IMR-90 (cell line): Measurements from ENCODE around the gene LENG9. TPM values are rescaled to one million over a fixed set of nuclear protein-coding genes. Genes with fewer than 3 reads are reported as not detected.

Source experiments
- ATAC-seq: fragments of 200-7000 bp; cut with Tn5 transposase; 2 replicates; pipeline ENCODE4 v1.9.1; 2020; ENCODE audit warnings: low read depth, mild to moderate bottlenecking, moderate library complexity
- BruUV-seq: library from RNA; stranded (reverse); fragments of 400-500 nt; replicated peaks from 2 replicates; lab custom pipeline; 2021; lab: Mats Ljungman, UMichigan
- CTCF ChIA-PET: fragments of 300-600 bp; formaldehyde crosslinking; extraction: SDS; loops from one replicate; lab custom pipeline; 2021; ENCODE audit warnings: antibody characterized with exemption; lab: Yijun Ruan, JAX
- POLR2A ChIA-PET: fragments of 300-600 bp; sonication (Branson Sonifier 250); formaldehyde crosslinking; loops from one replicate; lab custom pipeline; 2022; ENCODE audit warnings: antibody characterized with exemption; ENCODE audit not compliant: unreplicated experiment; lab: Charles Lee
- DNase-seq: peaks from one replicate; pipeline ENCODE4 v3.0.0; 2013
- H2AFZ ChIP-seq: replicated peaks from 2 replicates; pipeline ENCODE3; 2013; ENCODE audit warnings: low read length, mild to moderate bottlenecking; ENCODE audit not compliant: poor library complexity
- H2AK5ac ChIP-seq: 2 replicates; pipeline ENCODE4 v1.6.1; 2013; ENCODE audit warnings: low read depth, low read length, inconsistent platforms
- H2AK9ac ChIP-seq: replicated peaks from 2 replicates; pipeline ENCODE3; 2013; ENCODE audit warnings: mild to moderate bottlenecking, low read depth, low read length, moderate library complexity; ENCODE audit not compliant: poor library complexity
- H2BK120ac ChIP-seq: 2 replicates; pipeline ENCODE4 v1.6.1; 2013; ENCODE audit warnings: low read depth, low read length, inconsistent platforms
- H2BK15ac ChIP-seq: 3 replicates; pipeline ENCODE4 v1.6.1; 2013; ENCODE audit warnings: low read depth, low read length, inconsistent platforms
- H2BK20ac ChIP-seq: 2 replicates; pipeline ENCODE4 v1.6.1; 2013; ENCODE audit warnings: low read depth, mild to moderate bottlenecking, inconsistent platforms, low read length, moderate library complexity
- H2BK5ac ChIP-seq: 2 replicates; pipeline ENCODE4 v1.6.1; 2013; ENCODE audit warnings: mild to moderate bottlenecking, low read depth, low read length, inconsistent platforms; ENCODE audit not compliant: poor library complexity, severe bottlenecking
- H3K14ac ChIP-seq: replicated peaks from 2 replicates; pipeline ENCODE4 v1.6.1; 2013; ENCODE audit warnings: low read depth, low read length, inconsistent platforms
- H3K18ac ChIP-seq: 2 replicates; pipeline ENCODE4 v1.6.1; 2013; ENCODE audit warnings: low read depth, low read length, control low read depth
- H3K23ac ChIP-seq: 2 replicates; pipeline ENCODE4 v1.6.1; 2013; ENCODE audit warnings: low read depth, low read length, inconsistent platforms
- H3K27ac ChIP-seq: 2 replicates; pipeline ENCODE4 v1.5.1; 2013; ENCODE audit warnings: mild to moderate bottlenecking, control low read depth, low read length; ENCODE audit not compliant: insufficient read depth
- H3K27me3 ChIP-seq: 2 replicates; pipeline ENCODE4 v1.6.1; 2013; ENCODE audit warnings: low read length; ENCODE audit not compliant: control insufficient read depth, insufficient read depth
- H3K36me3 ChIP-seq: 2 replicates; pipeline ENCODE4 v1.6.1; 2013; ENCODE audit warnings: low read length, mixed read lengths; ENCODE audit not compliant: control insufficient read depth, insufficient read depth
- H3K4ac ChIP-seq: 2 replicates; pipeline ENCODE4 v1.6.1; 2013; ENCODE audit warnings: low read depth, low read length, inconsistent platforms
- H3K4me1 ChIP-seq: 2 replicates; pipeline ENCODE4 v1.6.1; 2013; ENCODE audit warnings: low read length, mixed read lengths; ENCODE audit not compliant: control insufficient read depth, insufficient read depth
- H3K4me2 ChIP-seq: 2 replicates; pipeline ENCODE4 v1.6.1; 2013; ENCODE audit warnings: low read depth, mild to moderate bottlenecking, control low read depth, low read length, moderate library complexity
- H3K4me3 ChIP-seq: 2 replicates; pipeline ENCODE4 v1.5.1; 2013; ENCODE audit warnings: low read depth, mild to moderate bottlenecking, control low read depth, low read length, moderate library complexity; ENCODE audit not compliant: insufficient read depth
- H3K56ac ChIP-seq: 2 replicates; pipeline ENCODE4 v1.6.1; 2013; ENCODE audit warnings: low read length, inconsistent platforms; ENCODE audit not compliant: insufficient read depth; ENCODE audit errors: extremely low read depth
- H3K79me1 ChIP-seq, 2 experiments: 2 replicates each; pipeline ENCODE4 v1.6.1; 2013; ENCODE audit warnings: low read length in 2 of 2, inconsistent platforms in 1 of 2, low read depth in 1 of 2
- H3K9ac ChIP-seq: 2 replicates; pipeline ENCODE4 v1.6.1; 2013; ENCODE audit warnings: low read depth, low read length, control low read depth
- H3K9me1 ChIP-seq: 2 replicates; pipeline ENCODE4 v1.6.1; 2013; ENCODE audit warnings: low read length, inconsistent platforms; ENCODE audit not compliant: insufficient read depth
- H3K9me3 ChIP-seq: 2 replicates; pipeline ENCODE4 v1.6.1; 2013; ENCODE audit warnings: low read length; ENCODE audit not compliant: control insufficient read depth, insufficient read depth
- H4K20me1 ChIP-seq: 2 replicates; pipeline ENCODE4 v1.6.1; 2013; ENCODE audit warnings: low read length, inconsistent platforms; ENCODE audit not compliant: insufficient read depth
- H4K5ac ChIP-seq: 2 replicates; pipeline ENCODE4 v1.6.1; 2013; ENCODE audit warnings: mild to moderate bottlenecking, low read depth, low read length, control low read depth
- H4K8ac ChIP-seq, 2 experiments: 2 replicates each; pipeline ENCODE4 v1.6.1; 2013; ENCODE audit warnings: low read depth in 2 of 2, low read length in 2 of 2, control low read depth in 1 of 2, inconsistent platforms in 1 of 2
- H4K91ac ChIP-seq: 2 replicates; pipeline ENCODE4 v1.6.1; 2013; ENCODE audit warnings: low read depth, low read length, inconsistent platforms; ENCODE audit not compliant: insufficient read depth
- BHLHE40 ChIP-seq: fragments of 150-350 bp; IDR thresholded peaks from 2 replicates; pipeline ENCODE4 v1.6.1; 2016; ENCODE audit warnings: mild to moderate bottlenecking, low read depth, low read length
- CEBPB ChIP-seq: IDR thresholded peaks from 2 replicates; pipeline ENCODE4 v1.6.1; 2012; ENCODE audit warnings: low read depth, low read length, improper control_type of control experiment
- CHD1 ChIP-seq: IDR thresholded peaks from 2 replicates; pipeline ENCODE4 v1.6.1; 2012; ENCODE audit warnings: low read depth, low read length, improper control_type of control experiment
- ELK1 ChIP-seq: fragments of 150-350 bp; IDR thresholded peaks from 2 replicates; pipeline ENCODE4 v1.6.1; 2016; ENCODE audit warnings: low read depth, mild to moderate bottlenecking, low read length, moderate library complexity, borderline replicate concordance
- FOS ChIP-seq: fragments of 150-350 bp; IDR thresholded peaks from 2 replicates; pipeline ENCODE4 v1.6.1; 2016; ENCODE audit warnings: low read depth, low read length
- MAFK ChIP-seq: IDR thresholded peaks from 2 replicates; pipeline ENCODE4 v1.6.1; 2012; ENCODE audit warnings: low read depth, low read length, improper control_type of control experiment
- MAZ ChIP-seq: IDR thresholded peaks from 2 replicates; pipeline ENCODE4 v1.6.1; 2012; ENCODE audit warnings: low read depth, mild to moderate bottlenecking, low read length, improper control_type of control experiment, moderate library complexity, borderline replicate concordance
- MXI1 ChIP-seq: IDR thresholded peaks from 2 replicates; pipeline ENCODE4 v1.6.1; 2012; ENCODE audit warnings: low read depth, mild to moderate bottlenecking, low read length, moderate library complexity, borderline replicate concordance
- NFE2L2 ChIP-seq: fragments of 150-350 bp; IDR thresholded peaks from 2 replicates; pipeline ENCODE4 v1.6.1; 2016; ENCODE audit warnings: low read depth, mild to moderate bottlenecking, low read length
- POLR2A ChIP-seq: IDR thresholded peaks from 2 replicates; pipeline ENCODE4 v1.6.1; 2012; ENCODE audit warnings: mild to moderate bottlenecking, low read depth, low read length
- RAD21 ChIP-seq: IDR thresholded peaks from 2 replicates; pipeline ENCODE4 v1.6.1; 2012; ENCODE audit warnings: low read length, improper control_type of control experiment
- RCOR1 ChIP-seq: IDR thresholded peaks from 2 replicates; pipeline ENCODE4 v1.6.1; 2012; ENCODE audit warnings: mild to moderate bottlenecking, low read length, improper control_type of control experiment; ENCODE audit not compliant: insufficient replicate concordance
- RFX5 ChIP-seq: IDR thresholded peaks from 2 replicates; pipeline ENCODE4 v1.8.0; 2012; ENCODE audit warnings: low read depth, mild to moderate bottlenecking, low read length, moderate library complexity
- SMC3 ChIP-seq: fragments of 150-350 bp; IDR thresholded peaks from 2 replicates; pipeline ENCODE4 v1.6.1; 2016; ENCODE audit warnings: low read depth, mild to moderate bottlenecking, antibody characterized with exemption, low read length, moderate library complexity
- WGBS, 2 experiments: methylation state at CpG; one replicate each; pipeline versions ENCODE4 v1.1.5 to v1.1.7; 2013; ENCODE audit warnings: missing lambda C conversion rate in 2 of 2; ENCODE audit not compliant: insufficient read length in 1 of 2; ENCODE audit errors: extremely low coverage in 2 of 2; 5-methylcytosine and 5-hydroxymethylcytosine counted together
- dilution Hi-C: fragments of 300-500 bp; cut with HindIII; formaldehyde crosslinking; loops from one replicate; pipeline ENCODE4 v1.14.3; 2018; ENCODE audit warnings: low sequenced_read_pairs; ENCODE audit not compliant: unreplicated experiment
- in situ Hi-C: fragments of 300-500 bp; cut with MboI; formaldehyde crosslinking; loops from 3 replicates; pipeline ENCODE4 v1.14.3; 2019; ENCODE audit warnings: low sequenced_read_pairs, inconsistent platforms, mixed read lengths
- intact Hi-C: fragments of 100-400 bp; cut with micrococcal nuclease; formaldehyde crosslinking; loops from 2 replicates; pipeline ENCODE4 v1.10.0; 2022
- polyA plus RNA-seq, 3 experiments: library from polyadenylated mRNA; depleted of rRNA; stranded (reverse); fragments of >200 nt; gene quantifications; 2 replicates each; pipeline ENCODE4 v1.2.3, GENCODE V29; 2012; ENCODE audit warnings: low replicate concordance in 1 of 3
- total RNA-seq: library from RNA; depleted of rRNA; stranded (reverse); fragments of >200 nt; gene quantifications from 2 replicates; pipeline ENCODE4 v1.2.3, GENCODE V29; 2012
- TF ChIP-seq, protein P1 (sequence below): fragments of 150-350 bp; IDR thresholded peaks from 2 replicates; pipeline ENCODE4 v1.6.1; 2017; ENCODE audit warnings: mild to moderate bottlenecking, antibody characterized with exemption, low read length, low read depth

LENG9 gene
- total and polyA plus RNA-seq, 2 of the 4 experiments (the other 2 are of a cell fraction) = 0.94 to 1.1 TPM

- ChIA-PET POLR2A (no interaction called here), CTCF (no interaction called here)
- Histone ChIP-seq H3K23ac (no peak overlapping the region), H3K36me3 (peaks cover 4% of the 10 kb centered on the region; the same call in 1 of the 2 replicates), H4K5ac (no peak overlapping the region), H4K8ac (no peak overlapping the region), H3K56ac (no peak overlapping the region), H4K91ac (no peak overlapping the region), H2BK120ac (no peak overlapping the region), H3K27ac (no peak overlapping the region), H2BK15ac (no peak overlapping the region), H4K20me1 (peaks cover 13% of the 10 kb centered on the region), H3K18ac (no peak overlapping the region), H3K4me1 (0 out of 2 replicates have a peak, but pooled peaks cover 2% of the 10 kb centered on the region), H3K4ac (no peak overlapping the region), H3K14ac (no peak overlapping the region), H3K9me3 (no peaks in the 10 kb centered on the region), H3K9me1 (peaks cover 6% of the 10 kb centered on the region; the same call in 1 of the 2 replicates), H2AK9ac (no peak overlapping the region), H2AFZ (no peak overlapping the region), H2BK20ac (no peak overlapping the region), H3K9ac (no peak overlapping the region), H3K4me3 (no peak overlapping the region), H2AK5ac (no peak overlapping the region), H3K4me2 (no peak overlapping the region), H3K27me3 (peaks cover 7% of the 10 kb centered on the region; the same call in 1 of the 2 replicates), H2BK5ac (no peak overlapping the region), H3K79me1 (peaks cover 9 to 13% of the 10 kb centered on the region in 2 experiments; a peak in 3 of 4 replicates)
- DNase-seq = no peak
- in situ Hi-C loops = no loop called here
- intact Hi-C loops = no loop called here
- WGBS, 2 experiments = 92% methylated on average over 6 of the region's 23 CpGs; no CpG with 5 or more reads in 1 of the 2 experiments
- dilution Hi-C loops = no loop called here
- no TSS peak for BruUV-seq
- no peak for ATAC-seq
- TF ChIP-seq, protein P1, sequence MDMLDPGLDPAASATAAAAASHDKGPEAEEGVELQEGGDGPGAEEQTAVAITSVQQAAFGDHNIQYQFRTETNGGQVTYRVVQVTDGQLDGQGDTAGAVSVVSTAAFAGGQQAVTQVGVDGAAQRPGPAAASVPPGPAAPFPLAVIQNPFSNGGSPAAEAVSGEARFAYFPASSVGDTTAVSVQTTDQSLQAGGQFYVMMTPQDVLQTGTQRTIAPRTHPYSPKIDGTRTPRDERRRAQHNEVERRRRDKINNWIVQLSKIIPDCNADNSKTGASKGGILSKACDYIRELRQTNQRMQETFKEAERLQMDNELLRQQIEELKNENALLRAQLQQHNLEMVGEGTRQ = no peak
- TF ChIP-seq FOS (no peak), RCOR1 (no peak), MXI1 (no peak), CEBPB (no peak), SMC3 (no peak), BHLHE40 (no peak), CHD1 (no peak), RAD21 (no peak), NFE2L2 (no peak), RFX5 (no peak), POLR2A (no peak), ELK1 (no peak), MAZ (no peak), MAFK (no peak)
Observed at GRCh38 chr19:54434112-54434872, 29.3 kb downstream of the LENG9 start.
